GM21447 (cell line): ENCODE measurements around the gene OR2AP1.
"Not testable (repeated sequence)": the region's sequence is repeated elsewhere in the genome, so short reads cannot be mapped to it uniquely, and the experiment has no call there.

Experiments
- ATAC-seq: cut with Tn5 transposase; IDR thresholded peaks from one replicate; pipeline ENCODE4 v1.9.1; 2021; ENCODE audit not compliant: unreplicated experiment

Gene OR2AP1

DNA sequence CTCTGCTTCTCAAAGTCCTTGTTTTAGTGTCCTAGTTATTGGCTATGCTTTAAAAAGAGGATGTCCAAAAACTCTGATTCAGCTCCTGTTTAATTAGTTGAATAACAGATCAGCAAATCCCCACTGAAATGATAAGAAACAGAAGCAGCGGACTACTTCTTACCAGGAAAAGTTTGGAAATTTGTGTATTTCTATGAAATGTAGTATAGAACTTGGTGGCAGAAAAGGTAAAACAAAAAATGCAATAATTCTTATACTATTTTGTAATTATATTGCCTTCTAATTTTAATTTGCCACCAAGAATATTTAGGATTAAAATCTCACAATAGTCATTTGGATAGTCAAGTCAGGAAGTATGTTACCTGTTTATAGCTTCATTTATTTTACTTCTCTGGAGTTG is at the start of gene OR2AP1:
OR2AP1 (plus strand) TSS at position 301 of the 400 bp plus-strand sequence. CDS start 1,947 bp downstream, outside the sequence.
- no peak for ATAC-seq

DNA sequence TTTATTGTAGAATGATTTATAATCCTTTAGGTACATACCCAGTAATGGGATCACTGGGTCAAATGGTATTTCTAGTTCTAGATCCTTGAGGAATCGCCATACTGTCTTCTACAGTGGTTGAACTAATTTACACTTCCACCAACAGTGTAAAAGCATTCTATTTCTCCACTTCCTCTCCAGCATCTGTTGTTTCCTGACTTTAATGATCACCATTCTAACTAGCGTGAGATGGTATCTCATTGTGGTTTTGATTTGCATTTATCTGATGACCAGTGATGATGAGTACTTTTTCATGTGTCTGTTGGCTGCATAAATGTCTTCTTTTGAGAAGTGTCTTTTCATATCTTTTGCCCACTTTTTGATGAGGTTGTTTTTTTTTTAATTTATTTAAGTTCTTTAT is 24.0 kb upstream of the OR2AP1 start:
- not testable (repeated sequence) for ATAC-seq

DNA sequence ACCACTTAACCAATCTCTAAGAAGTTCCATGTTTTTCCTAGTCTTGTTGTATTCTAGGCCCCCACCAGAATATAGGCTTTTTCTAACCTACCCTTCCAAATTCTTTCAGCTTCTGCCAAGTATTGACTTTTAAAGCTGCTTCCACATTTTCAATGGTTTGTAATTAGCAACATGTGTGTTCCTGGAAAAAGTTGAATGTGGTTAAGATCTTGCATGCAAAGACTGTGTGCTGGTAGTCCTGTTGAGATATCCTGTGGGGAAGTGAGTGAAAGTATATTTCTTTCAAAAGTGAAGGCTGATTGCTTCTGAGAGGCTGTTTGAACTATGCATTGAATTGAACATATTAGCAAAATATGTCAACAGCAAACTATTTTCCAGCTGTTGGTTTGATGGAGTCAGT is 23.5 kb upstream of the OR2AP1 start:
- ATAC-seq: no peak

DNA sequence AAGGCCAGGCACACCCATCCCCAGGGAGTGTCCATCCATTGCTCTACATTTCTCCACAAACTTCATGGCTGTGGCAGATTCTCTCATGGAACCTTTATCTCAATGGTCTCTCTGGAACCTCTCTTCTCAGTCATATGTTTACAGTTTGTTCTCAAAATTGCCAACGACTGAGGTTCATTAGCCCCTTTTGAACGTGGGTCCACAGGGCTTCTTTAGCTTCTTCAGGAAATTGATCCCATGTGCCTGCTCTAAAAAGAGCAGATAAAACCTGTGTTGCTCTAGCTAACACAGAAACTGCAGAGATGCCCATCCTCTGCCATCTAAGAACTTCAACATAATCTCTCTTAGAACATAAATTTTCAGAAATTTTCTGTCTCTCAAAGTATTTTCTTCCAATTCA is 23.0 kb upstream of the OR2AP1 start, which contains the start of gene OR6C4:
OR6C4 (plus strand) TSS at position 301 of the 400 bp plus-strand sequence. CDS start 1,625 bp downstream, outside the sequence.
- no peak for ATAC-seq

DNA sequence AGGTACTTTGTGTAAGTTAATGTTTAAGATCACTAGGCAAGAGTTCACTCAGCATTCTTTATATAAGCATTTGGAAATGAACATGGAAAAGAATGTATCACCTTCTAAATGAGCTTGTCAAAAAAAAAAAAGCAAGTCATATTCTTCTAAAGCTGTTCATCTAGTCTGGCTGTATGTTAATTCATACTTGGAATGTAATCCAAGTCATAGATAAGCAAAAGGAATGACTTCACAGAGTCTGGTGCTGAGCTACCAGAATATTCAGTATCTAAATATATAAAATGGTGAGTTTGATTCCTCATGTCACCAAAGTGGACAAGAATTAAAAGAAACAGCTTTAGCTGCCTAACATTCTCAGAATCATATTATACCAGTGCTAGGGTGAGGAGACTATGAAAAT is 18.0 kb upstream of the OR2AP1 start:
- ATAC-seq: no peak

DNA sequence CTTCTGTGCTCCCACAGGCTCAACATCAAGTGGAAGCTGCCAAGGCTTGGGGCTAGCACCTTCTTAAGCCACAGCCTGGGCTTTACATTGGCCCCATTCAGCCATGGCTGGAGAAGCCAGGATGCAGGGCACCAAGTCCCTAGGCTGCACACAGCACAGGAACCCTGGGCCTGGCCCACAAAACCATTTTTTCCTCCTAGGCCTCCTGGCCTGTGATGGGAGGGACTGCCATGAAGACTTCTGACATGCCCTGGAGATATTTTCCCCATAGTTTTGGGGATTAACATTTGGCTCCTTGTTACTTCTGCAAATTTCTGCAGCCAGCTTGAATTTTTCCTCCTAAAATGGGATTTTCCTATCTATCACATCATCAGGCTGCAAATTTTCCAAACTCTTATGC is 2.2 kb upstream of the OR2AP1 start:
- not testable (repeated sequence) for ATAC-seq

DNA sequence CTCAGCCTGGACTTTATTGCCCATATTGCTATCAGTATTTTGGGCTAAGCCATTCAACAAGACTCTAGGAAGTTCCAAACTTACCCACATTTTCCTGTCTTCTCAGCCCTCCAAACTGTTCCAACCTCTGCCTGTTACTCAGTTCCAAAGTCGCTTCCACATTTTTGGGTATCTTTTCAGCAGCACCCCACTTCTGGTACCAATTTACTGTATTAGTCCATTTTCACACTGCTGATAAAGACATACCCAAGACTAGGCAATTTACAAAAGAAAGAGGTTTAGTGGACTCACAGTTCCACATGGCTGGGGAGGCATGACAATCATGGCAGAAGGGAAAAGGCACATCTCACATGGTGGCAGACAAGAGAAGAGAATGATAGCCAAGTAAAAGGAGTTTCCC is 1.6 kb upstream of the OR2AP1 start:
- ATAC-seq: not testable (repeated sequence)

DNA sequence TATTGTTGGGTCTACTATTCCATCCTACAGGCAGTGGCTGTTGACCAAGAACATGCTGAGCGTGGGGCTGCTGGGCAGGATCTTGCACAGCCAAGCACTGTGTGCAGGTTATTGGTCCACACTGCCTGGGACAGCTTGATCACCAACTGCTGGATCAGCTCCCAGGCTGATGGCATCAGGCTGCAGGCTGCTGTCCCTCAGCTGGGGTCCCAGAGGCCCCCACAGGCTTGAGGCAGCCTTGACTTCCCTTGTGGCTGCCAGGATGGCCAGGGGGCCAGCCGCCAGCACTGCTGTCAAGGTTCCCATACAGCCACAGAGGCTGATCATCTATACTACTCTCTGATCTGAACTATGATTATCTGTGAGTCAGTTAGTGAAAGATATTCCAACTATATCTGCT is 9.8 kb downstream of the OR2AP1 start:
- no peak for ATAC-seq

DNA sequence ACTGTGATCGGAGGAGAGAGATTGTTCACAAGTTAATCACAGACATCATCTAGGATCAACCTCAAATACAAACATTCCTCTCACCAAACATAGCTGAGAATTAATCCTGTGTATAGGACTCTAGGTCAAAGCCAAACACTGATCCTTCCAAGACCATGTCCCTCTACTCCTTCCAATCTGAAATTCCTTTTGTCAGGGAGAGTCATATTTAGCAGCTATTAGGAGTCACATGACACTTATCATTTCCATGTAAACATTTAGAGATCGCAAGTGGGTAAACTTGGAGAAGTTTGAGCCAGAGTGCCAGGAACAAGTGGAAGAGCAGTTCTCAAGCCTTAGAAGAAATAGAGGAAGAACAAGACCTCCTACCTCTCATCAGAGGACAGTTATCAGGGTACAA is 13.5 kb downstream of the OR2AP1 start:
- no peak for ATAC-seq

DNA sequence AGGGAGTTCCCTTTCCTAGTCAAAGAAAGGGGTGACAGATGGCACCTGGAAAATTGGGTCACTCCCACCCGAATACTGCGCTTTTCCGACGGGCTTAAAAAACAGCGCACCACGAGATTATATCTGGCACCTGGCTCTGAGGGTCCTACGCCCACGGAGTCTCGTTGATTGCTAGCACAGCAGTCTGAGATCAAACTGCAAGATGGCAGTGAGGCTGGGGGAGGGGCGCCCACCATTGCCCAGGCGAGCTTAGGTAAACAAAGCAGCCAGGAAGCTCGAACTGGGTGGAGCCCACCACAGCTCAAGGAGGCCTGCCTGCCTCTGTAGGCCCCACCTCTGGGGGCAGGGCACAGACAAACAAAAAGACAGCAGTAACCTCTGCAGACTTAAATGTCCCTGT is 17.9 kb downstream of the OR2AP1 start:
- ATAC-seq: not testable (repeated sequence)

DNA sequence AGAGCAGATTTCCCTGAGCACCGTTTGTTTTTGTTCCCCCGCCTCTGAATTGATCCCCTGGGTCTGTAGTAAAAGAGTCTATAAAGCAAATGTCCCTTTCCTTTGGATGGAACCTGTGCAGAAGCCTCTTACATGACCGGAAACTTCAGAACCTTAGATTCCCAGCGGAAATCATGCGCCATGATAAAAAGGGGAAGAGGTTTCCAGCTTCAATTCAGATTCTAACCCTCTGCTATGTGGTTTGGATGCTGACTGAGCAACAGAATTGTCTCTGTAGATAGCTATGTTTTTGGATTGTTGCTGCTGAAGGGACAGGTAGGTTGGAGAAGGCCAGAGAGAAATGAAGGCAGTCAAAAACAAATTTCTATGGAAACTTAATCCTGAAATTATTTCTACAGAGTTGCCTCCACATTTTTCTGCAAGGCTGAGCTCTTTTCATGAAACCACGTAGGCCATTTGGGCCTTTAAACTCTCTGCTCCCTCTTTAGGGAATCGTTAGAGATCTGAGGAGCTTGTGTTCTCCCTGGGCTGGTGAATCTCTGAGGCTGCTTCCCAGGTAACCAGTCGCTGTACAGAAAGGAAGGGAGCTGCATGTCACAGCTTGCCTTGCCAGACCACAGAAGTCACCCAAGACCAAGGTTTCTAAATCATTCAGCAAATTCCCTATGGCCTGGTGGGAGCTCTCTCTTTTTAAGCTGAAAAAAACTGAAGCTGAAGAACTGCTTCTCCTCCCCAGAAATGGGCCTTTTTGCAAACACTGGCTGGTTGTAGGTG is 35.7 kb downstream of the OR2AP1 start:
- ATAC-seq: no peak

DNA sequence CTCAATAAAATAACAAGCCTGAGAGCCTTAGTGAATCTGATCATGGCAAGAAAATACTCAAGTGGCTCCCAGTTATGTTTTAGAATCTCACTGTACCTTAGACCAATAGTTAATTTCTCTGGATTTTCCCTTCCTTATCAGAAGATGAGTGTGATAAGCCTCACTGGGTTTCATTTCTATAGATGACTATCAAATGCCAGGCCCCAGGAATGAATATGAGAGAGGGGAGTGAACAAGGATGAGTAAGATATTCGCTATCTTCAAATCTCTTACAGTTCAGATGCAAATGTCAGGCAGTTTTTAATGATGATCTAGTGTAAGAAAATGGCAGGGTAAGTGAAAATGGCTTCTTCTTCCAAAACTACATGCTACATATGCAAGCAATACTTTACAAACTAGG is 38.3 kb downstream of the OR2AP1 start:
- no peak for ATAC-seq

DNA sequence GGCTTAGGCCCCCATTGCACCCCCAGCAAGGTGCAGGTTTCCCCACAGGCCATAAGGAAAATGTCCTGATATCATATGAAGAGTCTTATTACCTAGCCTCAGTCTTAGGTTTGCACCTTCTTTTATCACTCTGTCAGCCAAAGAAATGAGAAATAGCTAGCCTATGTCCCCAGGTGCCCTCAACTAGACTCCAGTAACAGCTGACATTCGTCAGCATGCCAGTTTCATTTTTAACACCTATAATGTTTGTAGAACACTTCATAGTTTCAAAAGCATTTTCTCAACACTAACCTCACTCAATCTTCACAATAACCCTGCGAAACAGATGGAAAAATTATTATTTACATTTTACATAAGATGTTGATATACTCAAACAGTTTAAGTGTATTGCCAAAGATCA is 40.4 kb downstream of the OR2AP1 start:
- no peak for ATAC-seq

DNA sequence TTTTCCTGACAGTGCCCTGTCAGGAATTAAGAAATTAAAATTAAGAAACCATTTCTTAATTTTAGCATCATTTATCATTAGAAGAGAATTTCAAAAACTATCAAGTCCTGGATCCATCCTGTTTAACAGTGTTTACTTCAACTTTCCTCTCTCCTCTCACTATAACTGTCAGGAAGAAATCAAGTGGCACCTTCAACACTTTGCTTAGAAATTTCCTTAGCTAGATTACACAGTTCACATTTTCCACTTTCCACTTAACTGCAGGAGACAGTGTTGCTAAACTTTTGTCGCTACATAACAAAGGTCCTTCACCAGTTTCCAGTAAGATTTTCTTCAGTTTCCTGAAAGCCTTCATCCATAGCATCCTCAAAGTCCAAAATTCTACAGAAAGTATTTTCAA is 42.5 kb downstream of the OR2AP1 start:
- no peak for ATAC-seq

DNA sequence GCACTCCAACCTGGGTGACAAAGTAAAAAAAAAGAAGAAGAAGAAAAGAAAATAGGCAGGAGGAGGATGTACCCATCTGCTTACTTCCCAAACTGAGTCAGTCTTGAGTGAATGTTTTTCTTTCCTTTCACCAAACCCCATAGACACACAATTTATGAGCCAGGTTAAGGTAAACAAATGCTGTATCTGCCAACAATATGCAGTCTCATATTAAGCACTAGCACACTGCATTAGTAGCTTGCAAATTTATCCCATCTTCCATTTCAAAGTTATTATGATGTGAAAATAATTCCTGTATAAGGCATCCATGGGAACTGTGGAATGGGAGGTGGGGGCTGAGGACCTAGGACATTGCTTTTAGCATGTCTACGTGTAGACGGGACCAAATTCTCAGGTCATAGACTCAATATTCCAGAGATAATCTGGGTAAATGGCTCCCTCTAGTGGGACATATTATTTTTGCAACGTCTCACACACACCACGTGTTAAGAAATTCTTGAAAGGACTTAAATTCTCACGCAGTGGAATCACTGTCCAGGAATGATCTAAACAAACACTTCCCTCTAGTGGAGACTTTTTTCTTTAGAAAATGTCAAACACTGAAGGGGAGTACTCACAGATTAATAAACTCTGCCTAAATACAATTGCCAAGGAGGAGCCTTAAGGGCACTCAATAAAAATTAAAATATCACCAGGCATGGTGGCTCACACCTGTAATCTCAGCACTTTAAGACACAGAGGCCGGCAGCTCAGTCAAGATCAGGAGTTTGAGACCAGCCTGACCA is 47.3 kb downstream of the OR2AP1 start:
- ATAC-seq: peak; percentile 82

DNA sequence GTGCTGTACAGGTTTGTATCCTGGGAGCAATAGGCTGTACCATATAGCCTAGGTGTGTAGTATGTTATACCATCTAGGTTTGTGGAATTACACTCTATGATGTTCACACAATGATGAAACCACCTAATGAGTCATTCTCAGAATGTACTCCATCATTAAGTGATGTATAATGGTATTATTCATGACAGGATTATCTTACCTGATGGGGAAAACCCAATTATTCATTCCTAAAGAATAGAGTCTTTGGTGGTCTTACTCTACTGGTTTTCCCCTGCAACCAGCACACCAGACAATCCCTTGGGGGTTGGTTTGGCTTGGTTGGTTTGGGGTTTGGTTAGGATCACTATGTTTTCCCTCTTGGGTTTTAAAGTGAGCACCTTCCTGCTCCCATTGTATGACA is 51.8 kb downstream of the OR2AP1 start:
- ATAC-seq: no peak
